Fibroblast of pulmonary artery (primary cell): ENCODE measurements around the gene SKOR1.

Experiments used
- DNase-seq: peaks from one replicate; pipeline ENCODE4 v3.0.0-alpha.2; 2010; ENCODE audit warnings: low read depth
- H3K4me3 ChIP-seq: replicated peaks from 2 replicates; pipeline ENCODE4 v1.5.1; 2011; ENCODE audit warnings: low read depth, mild to moderate bottlenecking, control low read depth, low read length, moderate library complexity
- CTCF ChIP-seq: IDR thresholded peaks from 2 replicates; pipeline ENCODE4 v1.5.1; 2011; ENCODE audit warnings: mild to moderate bottlenecking, control low read depth, low read length, inconsistent platforms; ENCODE audit errors: missing control alignments

Gene SKOR1

GRCh38 chr15:67843571-67844387, 18.5 kb downstream of the SKOR1 start:
- peak; percentile 89 for DNase-seq
- H3K4me3 ChIP-seq = no peak overlapping the region
- no peak for TF ChIP-seq CTCF

GRCh38 chr15:67845974-67846373, 20.7 kb downstream of the SKOR1 start:
- H3K4me3 ChIP-seq = no peak overlapping the region
- TF ChIP-seq CTCF = no peak
- no peak for DNase-seq

DNA sequence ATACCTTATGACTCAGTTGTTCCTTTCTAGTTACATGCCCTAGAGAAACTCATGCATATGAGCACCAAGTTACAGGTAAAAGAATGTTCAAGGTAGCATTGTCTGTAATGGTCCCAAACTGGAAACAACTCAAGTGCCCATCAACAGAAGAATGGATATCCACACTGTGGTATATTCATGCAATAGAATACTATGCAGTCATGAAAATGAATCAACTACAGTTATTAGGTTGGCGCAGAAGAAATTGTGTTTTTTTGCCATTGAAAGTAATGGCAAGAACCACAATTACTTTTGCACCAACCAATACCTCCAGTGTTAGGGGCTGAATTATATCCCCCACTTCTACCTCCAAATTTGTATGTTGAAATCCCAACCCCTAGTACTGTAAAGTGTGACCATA, 24.2 kb downstream of the SKOR1 start:
- DNase-seq = no peak
- no peak for TF ChIP-seq CTCF
- H3K4me3 ChIP-seq = no peak overlapping the region

DNA sequence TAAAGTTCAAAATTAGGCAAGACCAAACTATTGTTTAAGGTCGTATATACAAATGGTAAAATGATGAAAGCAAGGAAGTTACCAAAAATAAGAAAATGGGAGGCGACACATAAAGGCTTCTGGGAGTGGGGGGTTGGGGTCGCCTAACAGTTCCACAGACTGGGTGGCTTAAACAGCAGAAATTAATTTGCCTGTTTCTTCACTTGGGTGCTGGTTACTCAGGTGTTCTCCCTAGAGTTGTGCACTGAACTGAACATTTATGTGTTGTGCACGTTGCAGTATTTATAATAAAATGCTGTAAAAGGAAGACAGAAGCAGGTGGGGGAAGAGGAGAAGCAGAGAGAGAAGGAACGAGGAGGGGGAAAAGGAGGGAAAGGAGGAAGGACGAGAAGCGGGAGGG, 25.0 kb downstream of the SKOR1 start:
- TF ChIP-seq CTCF = no peak
- no peak overlapping the region for H3K4me3 ChIP-seq
- no peak for DNase-seq

- TF ChIP-seq CTCF = no peak
- no peak overlapping the region for H3K4me3 ChIP-seq
- peak; percentile 57 for DNase-seq
Observed at GRCh38 chr15:67850994-67851571, 25.8 kb downstream of the SKOR1 start.

DNA sequence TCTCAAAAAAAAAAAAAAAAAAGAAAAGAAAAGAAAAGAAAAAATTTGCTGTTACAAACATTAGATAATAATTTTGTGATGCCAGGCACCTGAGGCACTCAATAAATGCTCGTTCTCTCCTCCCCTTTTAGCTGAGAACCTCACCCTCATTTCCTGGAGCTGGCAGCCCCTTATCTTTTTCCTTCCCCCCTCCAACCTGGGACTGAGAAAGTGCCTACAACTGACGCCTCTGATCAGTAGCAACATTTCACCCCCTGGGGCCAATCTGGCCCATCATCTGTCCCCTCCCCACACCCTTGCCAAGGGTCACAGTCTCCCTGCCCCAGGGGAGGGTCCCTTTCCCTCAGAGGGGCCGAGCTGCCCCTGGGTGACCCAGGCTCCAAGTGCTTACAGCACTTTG, 27.1 kb downstream of the SKOR1 start:
- TF ChIP-seq CTCF = no peak
- no peak overlapping the region for H3K4me3 ChIP-seq
- no peak for DNase-seq

- no peak for TF ChIP-seq CTCF
- no peak overlapping the region for H3K4me3 ChIP-seq
- DNase-seq = no peak
Observed at GRCh38 chr15:67853454-67853853, 28.1 kb downstream of the SKOR1 start.
